ENCODE data around the gene PCDHGA8.

GRCh38 chr5:141434006-141434405 is 41.6 kb downstream of the PCDHGA8 start:
- TF ChIP-seq POLR2A (IDR thresholded peaks at IDR 0.05; ENCODE audit: low read length) (no peak), GATA1 (IDR thresholded peaks at IDR 0.05; ENCODE audit: low read depth, low read length) (no peak)

Data from erythroblast (primary cell).